ENCODE results near the gene INPP4B.

DNA sequence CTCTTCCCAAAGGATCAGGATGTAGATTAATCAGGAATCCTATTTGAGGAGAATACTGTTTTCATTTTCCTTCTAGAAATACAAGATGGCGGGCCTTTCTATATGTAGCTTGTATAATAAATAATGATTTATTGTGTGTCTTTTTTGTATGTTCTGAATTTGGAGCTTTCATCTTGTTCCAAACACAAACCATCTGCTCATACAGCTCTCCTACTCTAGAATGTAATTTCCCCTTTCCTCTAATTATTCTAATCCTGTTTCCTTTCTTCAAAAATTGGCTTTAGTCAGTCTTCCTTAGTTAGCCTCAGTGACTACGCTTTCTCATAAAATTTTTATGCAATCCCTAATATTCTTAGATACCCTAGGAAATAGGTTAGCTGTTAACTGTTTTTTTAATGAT lies 422.2 kb downstream of the INPP4B start:
- TF ChIP-seq, protein P1, sequence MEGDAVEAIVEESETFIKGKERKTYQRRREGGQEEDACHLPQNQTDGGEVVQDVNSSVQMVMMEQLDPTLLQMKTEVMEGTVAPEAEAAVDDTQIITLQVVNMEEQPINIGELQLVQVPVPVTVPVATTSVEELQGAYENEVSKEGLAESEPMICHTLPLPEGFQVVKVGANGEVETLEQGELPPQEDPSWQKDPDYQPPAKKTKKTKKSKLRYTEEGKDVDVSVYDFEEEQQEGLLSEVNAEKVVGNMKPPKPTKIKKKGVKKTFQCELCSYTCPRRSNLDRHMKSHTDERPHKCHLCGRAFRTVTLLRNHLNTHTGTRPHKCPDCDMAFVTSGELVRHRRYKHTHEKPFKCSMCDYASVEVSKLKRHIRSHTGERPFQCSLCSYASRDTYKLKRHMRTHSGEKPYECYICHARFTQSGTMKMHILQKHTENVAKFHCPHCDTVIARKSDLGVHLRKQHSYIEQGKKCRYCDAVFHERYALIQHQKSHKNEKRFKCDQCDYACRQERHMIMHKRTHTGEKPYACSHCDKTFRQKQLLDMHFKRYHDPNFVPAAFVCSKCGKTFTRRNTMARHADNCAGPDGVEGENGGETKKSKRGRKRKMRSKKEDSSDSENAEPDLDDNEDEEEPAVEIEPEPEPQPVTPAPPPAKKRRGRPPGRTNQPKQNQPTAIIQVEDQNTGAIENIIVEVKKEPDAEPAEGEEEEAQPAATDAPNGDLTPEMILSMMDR (IDR thresholded peaks at IDR 0.05) = no peak
- TF ChIP-seq ZFX (IDR thresholded peaks at IDR 0.05; ENCODE audit: borderline replicate concordance) = no peak

Data from 22Rv1 (cell line).